ENCODE measurements around the gene DNMT1. TPM values are rescaled to one million over a fixed set of nuclear protein-coding genes. Genes with fewer than 3 reads are reported as not detected.

The DNMT1 gene
- total RNA-seq, 1 experiment from 2014 or later: 210 TPM

- TF ChIP-seq ZNF512 (CRISPR knock-in tag; IDR thresholded peaks at IDR 0.05; ENCODE audit: borderline replicate concordance): no peak
- peak; percentile 80 for TF ChIP-seq FOXP1 (CRISPR knock-in tag; IDR thresholded peaks at IDR 0.05; ENCODE audit: borderline replicate concordance)
- TF ChIP-seq ETV6 (CRISPR knock-in tag; IDR thresholded peaks at IDR 0.05): 0 out of 2 replicates have a peak, but pooled peaks have one; percentile 32
- no peak for TF ChIP-seq ZNF219 (CRISPR knock-in tag; IDR thresholded peaks at IDR 0.05; ENCODE audit: borderline replicate concordance)
- TF ChIP-seq IRF1 (CRISPR knock-in tag; IDR thresholded peaks at IDR 0.05): peak; percentile 93
- TF ChIP-seq ZSCAN18 (CRISPR knock-in tag; IDR thresholded peaks at IDR 0.05): no peak
- TF ChIP-seq MAX (CRISPR knock-in tag; IDR thresholded peaks at IDR 0.05): peak; percentile 59; the same call in 1 of the 2 replicates
- no peak for TF ChIP-seq SOX15 (CRISPR knock-in tag; IDR thresholded peaks at IDR 0.05)
- no peak for TF ChIP-seq E2F1 (CRISPR knock-in tag; IDR thresholded peaks at IDR 0.05)
- peak; percentile 84 for TF ChIP-seq SP1 (CRISPR knock-in tag; conservative IDR thresholded peaks at IDR 0.05)
These were observed 108.8 kb downstream of the DNMT1 start, which contains the start of gene SHFL (continued) for GRCh38 chr19:10085641-10086590.

GRCh38 chr19:10084803-10085202 is 110.0 kb downstream of the DNMT1 start:
- no peaks in the 10 kb centered on the region for H3K9me3 Mint-ChIP-seq
- ChIA-PET CTCF (interaction anchor here (0.8 to 1.3 kb wide), 3 partner anchors 57 to 174 kb away, joined by 3 to 4 read pairs (median 3); no protein-coding TSS in a partner anchor), POLR2A (no interaction called here)
- peak; percentile 12; the same call in 1 of the 2 replicates for TF ChIP-seq ZNF121 (CRISPR knock-in tag; IDR thresholded peaks at IDR 0.05)
- TF ChIP-seq RORB (CRISPR knock-in tag; IDR thresholded peaks at IDR 0.05): no peak
- H3K4me3 Mint-ChIP-seq: peak overlapping the region; percentile 85
- ATAC-seq (no peak), DNase-seq (ENCODE audit: low spot score) (no peak)
- peaks cover 1% of the 10 kb centered on the region for H3K36me3 Mint-ChIP-seq
- no peak overlapping the region for H3K27ac Mint-ChIP-seq
- H3K4me1 Mint-ChIP-seq: peaks cover 8% of the 10 kb centered on the region; the same call in 1 of the 2 replicates
- H3K27me3 Mint-ChIP-seq (ENCODE audit: low read depth): peaks cover 23% of the 10 kb centered on the region

GRCh38 chr19:10083911-10084310 is 110.8 kb downstream of the DNMT1 start:
- Mint-ChIP-seq H3K4me3 (no peak overlapping the region), H3K9me3 (no peaks in the 10 kb centered on the region), H3K4me1 (peaks cover 8% of the 10 kb centered on the region; the same call in 1 of the 2 replicates), H3K27me3 (ENCODE audit: low read depth) (peaks cover 31% of the 10 kb centered on the region), H3K27ac (no peak overlapping the region), H3K36me3 (no peaks in the 10 kb centered on the region)
- no peak for ATAC-seq
- ChIA-PET POLR2A (interaction anchor here (0.6 kb wide), 1 partner anchor 14 kb away, joined by 3 read pairs; no protein-coding TSS in a partner anchor), CTCF (interaction anchor here (0.6 to 1.3 kb wide), 3 partner anchors 16 to 175 kb away, joined by 3 to 4 read pairs (median 3); no protein-coding TSS in a partner anchor)
- DNase-seq (ENCODE audit: low spot score): no peak
- TF ChIP-seq SP1 (CRISPR knock-in tag; conservative IDR thresholded peaks at IDR 0.05) (no peak), SMAD3 (CRISPR knock-in tag; IDR thresholded peaks at IDR 0.05; ENCODE audit: borderline replicate concordance) (no peak), ZNF416 (CRISPR knock-in tag; IDR thresholded peaks at IDR 0.05) (no peak), GTF2I (CRISPR knock-in tag; conservative IDR thresholded peaks at IDR 0.05) (0 out of 2 replicates have a peak, but pooled peaks have one; percentile 69), MLX (CRISPR knock-in tag; IDR thresholded peaks at IDR 0.05) (no peak)

Small RNA genes within 50 kb of the gene (microRNA-seq; reads per million reads assigned to microRNA genes)
- gene MIR4322 (ENCODE audit: borderline number of aligned reads): not detected

Other genes with a start within 250 kb of the DNMT1 start
- gene COL5A3, start 184.4 kb downstream of the DNMT1 start, total RNA-seq (2021): 0.81 to 1.2 TPM (median 0.96 TPM) in 3 replicates
- 0.27 TPM in 1 of 3 replicates, not detected in the others for gene RDH8, start 181.5 kb downstream of the DNMT1 start, total RNA-seq (2021)
- gene SHFL, start 108.6 kb downstream of the DNMT1 start, total RNA-seq (2021): 22.5 to 28.4 TPM (median 23.0 TPM) in 3 replicates
- 0.21 to 0.30 TPM (median 0.28 TPM) in 3 replicates for gene ANGPTL6, start 92.3 kb downstream of the DNMT1 start, total RNA-seq (2021)
- 74.1 to 83.7 TPM (median 80.8 TPM) in 3 replicates for gene PPAN, start 88.6 kb downstream of the DNMT1 start, total RNA-seq (2021)
- 21.0 to 21.5 TPM (median 21.2 TPM) in 3 replicates for gene P2RY11, start 83.3 kb downstream of the DNMT1 start, total RNA-seq (2021)
- gene EIF3G, start 75.1 kb downstream of the DNMT1 start, total RNA-seq (2021): 318 to 333 TPM (median 323 TPM) in 3 replicates
- gene S1PR2, start 36.4 kb upstream of the DNMT1 start, total RNA-seq (2021): 12.9 to 13.6 TPM (median 13.2 TPM) in 3 replicates
- gene MRPL4, start 57.3 kb upstream of the DNMT1 start, total RNA-seq (2021): 109 to 112 TPM (median 110 TPM) in 3 replicates
- gene ICAM1, start 76.2 kb upstream of the DNMT1 start, total RNA-seq (2021): 3.8 to 5.4 TPM (median 4.8 TPM) in 3 replicates
- 2.0 to 3.7 TPM (median 3.1 TPM) in 3 replicates for gene ICAM4, start 92.0 kb upstream of the DNMT1 start, total RNA-seq (2021)
- 7.3 to 8.1 TPM (median 8.0 TPM) in 3 replicates for gene ICAM5, start 95.0 kb upstream of the DNMT1 start, total RNA-seq (2021)
- gene ZGLP1, start 114.9 kb upstream of the DNMT1 start, total RNA-seq (2021): 5.9 to 8.9 TPM (median 7.7 TPM) in 3 replicates
- gene FDX2, start 121.1 kb upstream of the DNMT1 start, total RNA-seq (2021): 26.2 to 27.0 TPM (median 26.6 TPM) in 3 replicates
- gene RAVER1, start 138.6 kb upstream of the DNMT1 start, total RNA-seq (2021): 85.8 to 87.4 TPM (median 86.9 TPM) in 3 replicates
- gene ICAM3, start 144.7 kb upstream of the DNMT1 start, total RNA-seq (2021): 18.7 to 21.3 TPM (median 21.3 TPM) in 3 replicates
- 63.8 to 66.4 TPM (median 65.1 TPM) in 3 replicates for gene TYK2, start 185.6 kb upstream of the DNMT1 start, total RNA-seq (2021)
- gene CDC37, start 208.6 kb upstream of the DNMT1 start, total RNA-seq (2021): 163 to 204 TPM (median 164 TPM) in 3 replicates
- gene PDE4A, start 225.6 kb upstream of the DNMT1 start, total RNA-seq (2021): 5.3 to 5.9 TPM (median 5.8 TPM) in 3 replicates

Measured in WTC11 (cell line).